H9 (cell line): ENCODE data around the gene SIK2. TPM values are rescaled to one million over a fixed set of nuclear protein-coding genes. Genes with fewer than 3 reads are reported as not detected.
"Not testable (repeated sequence)": the region's sequence is repeated elsewhere in the genome, so short reads cannot be mapped to it uniquely, and the experiment has no call there.

Experiments
- DNase-seq: peaks from one replicate; pipeline ENCODE4 v3.0.0-alpha.2; 2017
- H2AFZ ChIP-seq: one replicate; pipeline ENCODE4 v1.6.1; 2013; ENCODE audit warnings: mild to moderate bottlenecking, low read length, control low read depth, moderate library complexity
- H2AK5ac ChIP-seq: 2 replicates; pipeline ENCODE4 v1.6.1; 2013; ENCODE audit warnings: low read length, control low read depth, mixed read lengths; ENCODE audit not compliant: insufficient read length
- H2BK120ac ChIP-seq: one replicate; pipeline ENCODE4 v1.6.1; 2013; ENCODE audit warnings: low read depth, mild to moderate bottlenecking, low read length, control low read depth, inconsistent platforms; ENCODE audit not compliant: poor library complexity, severe bottlenecking
- H2BK12ac ChIP-seq: 2 replicates; pipeline ENCODE4 v1.6.1; 2013; ENCODE audit warnings: low read length, control low read depth, mixed read lengths, low read depth; ENCODE audit not compliant: insufficient read length
- H2BK15ac ChIP-seq: 2 replicates; pipeline ENCODE4 v1.6.1; 2013; ENCODE audit warnings: low read depth, low read length, control low read depth
- H2BK20ac ChIP-seq: one replicate; pipeline ENCODE4 v1.6.1; 2013; ENCODE audit warnings: low read depth, mild to moderate bottlenecking, low read length, control low read depth, inconsistent platforms; ENCODE audit not compliant: poor library complexity, severe bottlenecking
- H2BK5ac ChIP-seq: 2 replicates; pipeline ENCODE4 v1.6.1; 2013; ENCODE audit warnings: low read length, control low read depth, mixed read lengths; ENCODE audit not compliant: insufficient read length
- H3K14ac ChIP-seq: 2 replicates; pipeline ENCODE4 v1.6.1; 2013; ENCODE audit warnings: low read length, control low read depth; ENCODE audit not compliant: insufficient read depth
- H3K18ac ChIP-seq: 2 replicates; pipeline ENCODE4 v1.6.1; 2013; ENCODE audit warnings: low read depth, mild to moderate bottlenecking, mixed read lengths, low read length, control low read depth; ENCODE audit not compliant: insufficient read length
- H3K23ac ChIP-seq: 2 replicates; pipeline ENCODE4 v1.6.1; 2013; ENCODE audit warnings: low read length, control low read depth, mixed read lengths, low read depth; ENCODE audit not compliant: insufficient read length
- H3K23me2 ChIP-seq: 2 replicates; pipeline ENCODE4 v1.6.1; 2013; ENCODE audit warnings: low read depth, mild to moderate bottlenecking, mixed read lengths, low read length, control low read depth; ENCODE audit not compliant: insufficient read length, poor library complexity, severe bottlenecking
- H3K27ac ChIP-seq: 2 replicates; pipeline ENCODE4 v1.5.1; 2013; ENCODE audit warnings: low read length, control low read depth, mixed read lengths, low read depth; ENCODE audit not compliant: insufficient read length
- H3K27me3 ChIP-seq: 2 replicates; pipeline ENCODE4 v1.6.1; 2013; ENCODE audit warnings: low read length, control low read depth, inconsistent platforms; ENCODE audit not compliant: insufficient read depth
- H3K4ac ChIP-seq: 2 replicates; pipeline ENCODE4 v1.6.1; 2013; ENCODE audit warnings: low read depth, mild to moderate bottlenecking, control low read depth, inconsistent platforms, low read length, moderate library complexity
- H3K4me1 ChIP-seq: 2 replicates; pipeline ENCODE4 v1.6.1; 2013; ENCODE audit warnings: low read length, control low read depth, inconsistent platforms; ENCODE audit not compliant: insufficient read depth
- H3K4me2 ChIP-seq: 2 replicates; pipeline ENCODE4 v1.6.1; 2013; ENCODE audit warnings: low read length, control low read depth, mixed read lengths; ENCODE audit not compliant: insufficient read length, insufficient read depth
- H3K56ac ChIP-seq: 2 replicates; pipeline ENCODE4 v1.6.1; 2013; ENCODE audit warnings: low read depth, mild to moderate bottlenecking, mixed read lengths, low read length, control low read depth; ENCODE audit not compliant: insufficient read length
- H3K79me1 ChIP-seq: 2 replicates; pipeline ENCODE4 v1.6.1; 2013; ENCODE audit warnings: low read depth, mild to moderate bottlenecking, moderate library complexity, low read length, control low read depth, inconsistent platforms; ENCODE audit not compliant: insufficient read depth, poor library complexity, severe bottlenecking
- H3K79me2 ChIP-seq: 2 replicates; pipeline ENCODE4 v1.6.1; 2013; ENCODE audit warnings: low read length, control low read depth, inconsistent platforms; ENCODE audit not compliant: insufficient read depth
- H3K9ac ChIP-seq: 2 replicates; pipeline ENCODE4 v1.6.1; 2013; ENCODE audit warnings: low read length, control low read depth, mixed read lengths; ENCODE audit not compliant: insufficient read length; ENCODE audit errors: extremely low read depth
- H3K9me3 ChIP-seq: one replicate; pipeline ENCODE4 v1.6.1; 2013; ENCODE audit warnings: low read depth, low read length, inconsistent platforms; ENCODE audit not compliant: control insufficient read depth
- H3T11ph ChIP-seq: one replicate; pipeline ENCODE4 v1.6.1; 2013; ENCODE audit warnings: mild to moderate bottlenecking, low read length, control low read depth, inconsistent platforms
- H4K20me1 ChIP-seq: one replicate; pipeline ENCODE4 v1.6.1; 2013; ENCODE audit not compliant: control insufficient read depth, insufficient read length, insufficient read depth
- H4K5ac ChIP-seq: 2 replicates; pipeline ENCODE4 v1.6.1; 2013; ENCODE audit warnings: low read depth, mild to moderate bottlenecking, mixed read lengths, low read length, control low read depth; ENCODE audit not compliant: insufficient read length
- H4K8ac ChIP-seq: replicated peaks from 2 replicates; pipeline ENCODE4 v1.6.1; 2013; ENCODE audit warnings: low read length, control low read depth, mixed read lengths, low read depth; ENCODE audit not compliant: insufficient read length
- H4K91ac ChIP-seq: 2 replicates; pipeline ENCODE4 v1.6.1; 2013; ENCODE audit warnings: low read depth, mild to moderate bottlenecking, moderate library complexity, mixed read lengths, low read length, control low read depth; ENCODE audit not compliant: insufficient read length
- H3K27ac Mint-ChIP-seq, 3 experiments: 2 replicates in 2 of 3; 3 replicates in 1 of 3; pipeline ENCODE4 v1.8.0; 2020 to 2021; ENCODE audit warnings: mixed read lengths in 3 of 3, mild to moderate bottlenecking in 1 of 3, moderate library complexity in 1 of 3
- H3K27me3 Mint-ChIP-seq: 2 replicates; pipeline ENCODE4 v1.8.0; 2021; ENCODE audit warnings: low read depth, mild to moderate bottlenecking, moderate library complexity, mixed read lengths
- H3K36me3 Mint-ChIP-seq, 3 experiments: 2 replicates in 2 of 3; 3 replicates in 1 of 3; pipeline ENCODE4 v1.8.0; 2020 to 2021; ENCODE audit warnings: low read depth in 3 of 3, mixed read lengths in 3 of 3; ENCODE audit not compliant: insufficient read depth in 1 of 3
- H3K4me1 Mint-ChIP-seq, 2 experiments: 2 replicates each; pipeline ENCODE4 v1.8.0; 2020; ENCODE audit warnings: mixed read lengths in 2 of 2
- H3K4me3 Mint-ChIP-seq, 2 experiments: 2 replicates in 1 of 2; 3 replicates in 1 of 2; pipeline ENCODE4 v1.8.0; 2020 to 2021; ENCODE audit warnings: mild to moderate bottlenecking in 2 of 2, mixed read lengths in 2 of 2, moderate library complexity in 1 of 2
- H3K9me3 Mint-ChIP-seq, 2 experiments: 2 replicates in 1 of 2; 3 replicates in 1 of 2; pipeline ENCODE4 v1.8.0; 2020; ENCODE audit warnings: mild to moderate bottlenecking in 2 of 2, mixed read lengths in 2 of 2, moderate library complexity in 1 of 2
- WGBS: extraction: QIAGEN DNeasy Blood & Tissue Kit; methylation state at CpG from one replicate; pipeline ENCODE4 v1.1.7; 2013; ENCODE audit warnings: missing lambda C conversion rate, low lambda C conversion rate, mixed read lengths; ENCODE audit not compliant: insufficient read length; ENCODE audit errors: extremely low coverage; 5-methylcytosine and 5-hydroxymethylcytosine counted together
- total RNA-seq: library from RNA; stranded (reverse); gene quantifications from 2 replicates; pipeline ENCODE4 v1.2.1, GENCODE V29; 2021
- TF ChIP-seq, protein P1 (sequence below): fragments of 200-600 bp; sonication (generic); conservative IDR thresholded peaks from 3 replicates; pipeline ENCODE4 v1.8.0; 2021; ENCODE audit warnings: antibody characterized with exemption, mild to moderate bottlenecking

The SIK2 gene
- total RNA-seq, 1 experiment from 2014 or later: 7.5 TPM

DNA sequence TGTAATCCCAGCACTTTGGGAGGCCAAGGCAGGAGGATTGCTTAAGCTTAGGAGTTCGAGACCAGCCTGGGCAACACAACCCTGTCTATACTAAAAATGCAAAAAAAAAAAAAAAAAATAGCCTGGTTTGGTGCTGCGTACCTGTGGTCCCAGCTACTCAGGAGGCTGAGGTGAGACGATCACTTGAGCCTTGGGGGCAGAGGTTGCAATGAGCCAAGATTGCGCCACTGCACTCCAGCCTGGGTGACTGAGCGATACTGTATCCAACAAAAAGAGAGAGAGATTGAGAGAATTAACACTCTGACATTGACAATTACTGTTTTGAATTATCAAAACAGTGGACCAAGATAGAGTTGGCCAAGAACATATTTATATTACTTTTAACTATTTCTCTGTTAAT, 53.7 kb downstream of the SIK2 start:
- Histone ChIP-seq H3K4me2 (no peak overlapping the region), H3K14ac (no peak overlapping the region), H3K4me1 (no peaks in the 10 kb centered on the region), H4K20me1 (no peaks in the 10 kb centered on the region), H3K9me3 (no peaks in the 10 kb centered on the region), H2BK20ac (no peak overlapping the region), H3K27me3 (no peaks in the 10 kb centered on the region), H3K9ac (no peak overlapping the region), H2BK12ac (no peak overlapping the region), H3K23me2 (no peaks in the 10 kb centered on the region), H2BK120ac (no peak overlapping the region), H4K8ac (no peak overlapping the region), H3K4ac (no peak overlapping the region), H3K23ac (no peak overlapping the region), H2AFZ (no peak overlapping the region), H2BK5ac (no peak overlapping the region), H2AK5ac (no peak overlapping the region), H3T11ph (no peak overlapping the region), H2BK15ac (no peak overlapping the region), H3K18ac (no peak overlapping the region), H3K27ac (no peak overlapping the region), H4K5ac (no peak overlapping the region), H4K91ac (no peak overlapping the region), H3K56ac (no peak overlapping the region), H3K79me2 (no peaks in the 10 kb centered on the region), H3K79me1 (no peaks in the 10 kb centered on the region)
- Mint-ChIP-seq H3K9me3 (peaks cover 0 to 2% of the 10 kb centered on the region in 2 experiments; a peak in 1 of 5 replicates), H3K4me1 (peaks cover 10 to 19% of the 10 kb centered on the region in 2 experiments), H3K27me3 (no peaks in the 10 kb centered on the region), H3K27ac (0 out of 7 replicates have a peak overlapping the region, but pooled peaks of 1 of the 3 experiments have one; percentile 33), H3K36me3 (no peaks in the 10 kb centered on the region), H3K4me3 (peak overlapping the region in 1 of 2 experiments; percentile 16; a peak in 1 of 5 replicates)
- TF ChIP-seq, protein P1, sequence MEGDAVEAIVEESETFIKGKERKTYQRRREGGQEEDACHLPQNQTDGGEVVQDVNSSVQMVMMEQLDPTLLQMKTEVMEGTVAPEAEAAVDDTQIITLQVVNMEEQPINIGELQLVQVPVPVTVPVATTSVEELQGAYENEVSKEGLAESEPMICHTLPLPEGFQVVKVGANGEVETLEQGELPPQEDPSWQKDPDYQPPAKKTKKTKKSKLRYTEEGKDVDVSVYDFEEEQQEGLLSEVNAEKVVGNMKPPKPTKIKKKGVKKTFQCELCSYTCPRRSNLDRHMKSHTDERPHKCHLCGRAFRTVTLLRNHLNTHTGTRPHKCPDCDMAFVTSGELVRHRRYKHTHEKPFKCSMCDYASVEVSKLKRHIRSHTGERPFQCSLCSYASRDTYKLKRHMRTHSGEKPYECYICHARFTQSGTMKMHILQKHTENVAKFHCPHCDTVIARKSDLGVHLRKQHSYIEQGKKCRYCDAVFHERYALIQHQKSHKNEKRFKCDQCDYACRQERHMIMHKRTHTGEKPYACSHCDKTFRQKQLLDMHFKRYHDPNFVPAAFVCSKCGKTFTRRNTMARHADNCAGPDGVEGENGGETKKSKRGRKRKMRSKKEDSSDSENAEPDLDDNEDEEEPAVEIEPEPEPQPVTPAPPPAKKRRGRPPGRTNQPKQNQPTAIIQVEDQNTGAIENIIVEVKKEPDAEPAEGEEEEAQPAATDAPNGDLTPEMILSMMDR: no peak
- no peak for DNase-seq
- no CpG with 5 or more reads among the region's 5 CpGs for WGBS

DNA sequence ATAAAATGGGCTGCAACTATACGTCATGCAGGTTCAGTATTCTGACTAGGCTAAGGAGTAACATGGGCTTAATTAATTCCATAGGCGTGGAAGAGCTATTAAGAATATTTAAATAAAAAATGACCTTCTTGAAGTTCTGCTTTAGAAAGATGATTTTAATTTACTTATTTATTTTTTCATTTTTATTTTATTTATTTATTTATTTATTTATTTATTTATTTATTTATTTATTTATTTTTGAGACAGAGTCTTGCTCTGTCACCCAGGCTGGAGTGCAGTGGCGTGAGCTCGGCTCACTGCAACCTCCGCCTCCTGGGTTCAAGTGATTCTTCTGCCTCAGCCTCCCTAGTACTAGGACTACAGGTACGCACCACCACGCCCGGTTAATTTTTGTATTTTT, 55.7 kb downstream of the SIK2 start:
- not testable (repeated sequence) for H3K14ac ChIP-seq, H3K27ac ChIP-seq, H3K18ac ChIP-seq, H3T11ph ChIP-seq, H3K4ac ChIP-seq, H3K36me3 Mint-ChIP-seq, DNase-seq, H2BK15ac ChIP-seq, H2BK12ac ChIP-seq, H3K23me2 ChIP-seq, H3K27me3 Mint-ChIP-seq, H3K4me3 Mint-ChIP-seq, H4K5ac ChIP-seq, H4K91ac ChIP-seq, H2AK5ac ChIP-seq, H3K56ac ChIP-seq, H3K9me3 Mint-ChIP-seq, H3K79me2 ChIP-seq, H3K27me3 ChIP-seq, H3K27ac Mint-ChIP-seq, H4K8ac ChIP-seq, H3K4me2 ChIP-seq, H2BK5ac ChIP-seq, H3K23ac ChIP-seq, H3K9ac ChIP-seq, H2AFZ ChIP-seq, H3K9me3 ChIP-seq, H2BK20ac ChIP-seq, H3K79me1 ChIP-seq, H4K20me1 ChIP-seq, H2BK120ac ChIP-seq, H3K4me1 ChIP-seq
- no CpG with 5 or more reads among the region's 8 CpGs for WGBS
- H3K4me1 Mint-ChIP-seq: peaks cover 10 to 19% of the 10 kb centered on the region in 2 experiments
